CD4-positive, alpha-beta memory T cell (primary cell): ENCODE data around the gene FMN1. TPM values are rescaled to one million over a fixed set of nuclear protein-coding genes. Genes with fewer than 3 reads are reported as not detected.
"Not testable (repeated sequence)": the region's sequence is repeated elsewhere in the genome, so short reads cannot be mapped to it uniquely, and the experiment has no call there.

ENCODE experiments used
- CTCF ChIA-PET: fragments of 350-600 bp; sonication (Branson Sonifier 250); formaldehyde crosslinking; loops from one replicate; lab custom pipeline; 2021; ENCODE audit warnings: inconsistent platforms; ENCODE audit not compliant: partially characterized antibody; lab: Charles Lee
- POLR2A ChIA-PET: fragments of 350-600 bp; sonication (Branson Sonifier 250); formaldehyde crosslinking; loops from one replicate; lab custom pipeline; 2021; ENCODE audit not compliant: partially characterized antibody; lab: Charles Lee
- DNase-seq, 5 donors: peaks; one replicate each; pipeline versions ENCODE4 v3.0.0 to v3.0.0-alpha.2; 2020 to 2022; ENCODE audit warnings: mixed read lengths in 1 of 5
- H3K27ac ChIP-seq: one replicate; pipeline ENCODE4 v1.7.0; 2013; ENCODE audit warnings: low read depth, low read length
- H3K27me3 ChIP-seq: 2 replicates; pipeline ENCODE4 v1.7.0; 2013; ENCODE audit warnings: mild to moderate bottlenecking, low read length, moderate library complexity; ENCODE audit not compliant: insufficient read depth
- H3K36me3 ChIP-seq: 2 replicates; pipeline ENCODE4 v1.7.0; 2013; ENCODE audit warnings: mild to moderate bottlenecking, low read length, moderate library complexity; ENCODE audit not compliant: insufficient read depth
- H3K4me1 ChIP-seq: 2 replicates; pipeline ENCODE4 v1.7.0; 2013; ENCODE audit warnings: mild to moderate bottlenecking, low read length, moderate library complexity; ENCODE audit not compliant: insufficient read depth
- H3K4me3 ChIP-seq, 2 donors: one replicate each; pipeline ENCODE4 v1.7.0; 2013; ENCODE audit warnings: low read length in 2 of 2, mild to moderate bottlenecking in 1 of 2
- H3K9me3 ChIP-seq, 2 donors: one replicate each; pipeline ENCODE4 v1.7.0; 2013; ENCODE audit warnings: low read length in 2 of 2, control low read depth in 1 of 2; ENCODE audit not compliant: control insufficient read depth in 1 of 2
- H3K27ac Mint-ChIP-seq, 7 donors: one replicate each; pipeline ENCODE4 v1.8.0; 2020 to 2021; ENCODE audit warnings: mixed read lengths in 7 of 7, mild to moderate bottlenecking in 6 of 7, inconsistent platforms in 3 of 7, moderate library complexity in 3 of 7
- H3K27me3 Mint-ChIP-seq, 2 donors: one replicate each; pipeline ENCODE4 v1.8.0; 2020 to 2021; ENCODE audit warnings: mixed read lengths in 2 of 2
- H3K36me3 Mint-ChIP-seq, 2 donors: one replicate each; pipeline ENCODE4 v1.8.0; 2020 to 2021; ENCODE audit warnings: mixed read lengths in 2 of 2, inconsistent platforms in 1 of 2, mild to moderate bottlenecking in 1 of 2
- H3K4me1 Mint-ChIP-seq, 4 donors: one replicate each; pipeline ENCODE4 v1.8.0; 2020 to 2021; ENCODE audit warnings: mixed read lengths in 4 of 4, mild to moderate bottlenecking in 1 of 4
- H3K4me3 Mint-ChIP-seq, 8 donors: one replicate each; pipeline ENCODE4 v1.8.0; 2020 to 2021; ENCODE audit warnings: mixed read lengths in 8 of 8, mild to moderate bottlenecking in 7 of 8, moderate library complexity in 6 of 8, inconsistent platforms in 3 of 8
- H3K9me3 Mint-ChIP-seq, 8 donors: one replicate each; pipeline ENCODE4 v1.8.0; 2020 to 2021; ENCODE audit warnings: mixed read lengths in 8 of 8, mild to moderate bottlenecking in 5 of 8, inconsistent platforms in 3 of 8, moderate library complexity in 1 of 8
- intact Hi-C: fragments of 100-400 bp; cut with micrococcal nuclease; formaldehyde crosslinking; loops from one replicate; pipeline ENCODE4 v1.15.1; 2023
- polyA plus RNA-seq, 2 donors: library from polyadenylated mRNA; unstranded; fragments of 300-500 nt; fragmentation: Illumina TruSeq; gene quantifications; one replicate each; pipeline ENCODE4 v1.2.3, GENCODE V29; 2021
- total RNA-seq, 2 experiments: library from RNA; stranded (reverse); gene quantifications; one replicate each; pipeline ENCODE4 v1.2.3, GENCODE V29; 2021

The FMN1 gene
- total and polyA plus RNA-seq, 4 experiments from 2014 or later = 0.02 to 0.84 (median 0.38) TPM

- no peak for DNase-seq
- Mint-ChIP-seq H3K9me3 (peaks cover 0 to 2% (median 0%) of the 10 kb centered on the region in 8 donors), H3K27ac (no peak overlapping the region), H3K27me3 (no peaks in the 10 kb centered on the region), H3K4me3 (no peak overlapping the region), H3K36me3 (no peaks in the 10 kb centered on the region), H3K4me1 (peaks cover 0 to 24% (median 0%) of the 10 kb centered on the region in 4 donors)
- Histone ChIP-seq H3K27ac (no peak overlapping the region), H3K36me3 (no peaks in the 10 kb centered on the region), H3K4me3 (no peak overlapping the region), H3K4me1 (no peaks in the 10 kb centered on the region), H3K9me3 (no peaks in the 10 kb centered on the region), H3K27me3 (no peaks in the 10 kb centered on the region)
- intact Hi-C loops = no loop called here
- ChIA-PET CTCF (no interaction called here), POLR2A (no interaction called here)
Observed at GRCh38 chr15:32951736-32952464, 242.6 kb downstream of the FMN1 start.

DNA sequence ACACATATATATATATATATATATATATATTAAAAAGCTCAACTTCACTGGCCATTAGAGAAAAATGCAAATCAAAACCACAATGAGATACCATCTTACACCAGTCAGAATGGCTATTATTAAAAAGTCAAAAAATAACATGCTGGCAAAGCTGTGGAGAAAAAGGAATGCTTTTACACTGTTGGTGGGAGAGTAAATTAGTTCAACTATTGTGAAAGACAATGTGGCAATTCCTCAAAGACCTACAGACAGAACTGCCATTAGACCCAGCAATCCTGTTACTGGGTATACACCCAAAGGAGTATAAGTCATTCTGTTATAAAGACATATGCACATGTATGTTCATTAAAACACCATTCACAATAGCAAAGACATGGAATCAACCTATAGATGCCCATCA is 244.5 kb downstream of the FMN1 start:
- H3K27ac Mint-ChIP-seq, H3K4me3 ChIP-seq, H3K27me3 Mint-ChIP-seq, H3K9me3 Mint-ChIP-seq, H3K36me3 Mint-ChIP-seq, H3K4me3 Mint-ChIP-seq, intact Hi-C loops, H3K27me3 ChIP-seq, DNase-seq, H3K27ac ChIP-seq, H3K4me1 ChIP-seq, H3K36me3 ChIP-seq, CTCF ChIA-PET, H3K9me3 ChIP-seq, POLR2A ChIA-PET: not testable (repeated sequence)
- peaks cover 0 to 23% (median 0%) of the 10 kb centered on the region in 4 donors for H3K4me1 Mint-ChIP-seq

- Mint-ChIP-seq H3K4me3 (no peak overlapping the region), H3K9me3 (peaks cover 0 to 2% (median 0%) of the 10 kb centered on the region in 8 donors), H3K27ac (no peak overlapping the region), H3K27me3 (no peaks in the 10 kb centered on the region), H3K4me1 (peaks cover 0 to 4% (median 0%) of the 10 kb centered on the region in 4 donors), H3K36me3 (no peaks in the 10 kb centered on the region)
- DNase-seq = no peak
- no peaks in the 10 kb centered on the region for H3K4me1 ChIP-seq
- no peak overlapping the region for H3K4me3 ChIP-seq
- no peak overlapping the region for H3K27ac ChIP-seq
- no peaks in the 10 kb centered on the region for H3K36me3 ChIP-seq
- intact Hi-C loops = no loop called here
- H3K9me3 ChIP-seq = no peaks in the 10 kb centered on the region
- ChIA-PET POLR2A (no interaction called here), CTCF (interaction anchor here (0.6 to 0.8 kb wide), 2 partner anchors 12 to 50 kb away, joined by 3 read pairs; no protein-coding TSS in a partner anchor)
- H3K27me3 ChIP-seq = no peaks in the 10 kb centered on the region
Observed at GRCh38 chr15:32946210-32946609, 248.3 kb downstream of the FMN1 start.

DNA sequence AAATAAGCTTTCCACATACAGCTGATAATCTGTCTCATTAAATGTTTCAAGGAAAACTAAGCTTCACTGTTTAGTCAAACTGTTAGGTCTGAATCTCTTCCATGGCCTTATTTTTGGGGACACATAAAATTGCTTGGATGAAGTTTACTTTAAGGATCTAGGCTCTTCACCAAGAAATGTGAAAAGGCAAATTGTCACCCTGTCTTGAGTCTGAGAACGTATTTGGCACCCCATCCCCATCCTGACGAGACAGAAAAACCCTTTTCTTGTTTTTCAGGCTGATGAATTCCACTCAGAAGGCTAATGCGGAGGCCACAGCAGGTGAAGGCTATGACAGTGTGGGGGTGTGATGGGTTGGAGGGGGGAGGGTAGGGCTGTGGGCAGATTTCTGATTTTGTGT is 250.1 kb downstream of the FMN1 start:
- H3K9me3 ChIP-seq = no peaks in the 10 kb centered on the region
- H3K36me3 ChIP-seq = no peaks in the 10 kb centered on the region
- no peaks in the 10 kb centered on the region for H3K4me1 ChIP-seq
- H3K4me1 Mint-ChIP-seq = peaks cover 0 to 4% (median 0%) of the 10 kb centered on the region in 4 donors
- ChIA-PET CTCF (no interaction called here), POLR2A (no interaction called here)
- H3K27ac ChIP-seq = no peak overlapping the region
- peaks cover 0 to 2% (median 0%) of the 10 kb centered on the region in 8 donors for H3K9me3 Mint-ChIP-seq
- H3K4me3 ChIP-seq = no peak overlapping the region
- DNase-seq = no peak
- H3K36me3 Mint-ChIP-seq = no peaks in the 10 kb centered on the region
- no peak overlapping the region for H3K4me3 Mint-ChIP-seq
- no peaks in the 10 kb centered on the region for H3K27me3 ChIP-seq
- no peak overlapping the region for H3K27ac Mint-ChIP-seq
- H3K27me3 Mint-ChIP-seq = peaks cover 0 to 3% of the 10 kb centered on the region in 2 donors
- intact Hi-C loops = no loop called here

GRCh38 chr15:32943711-32944110 is 250.8 kb downstream of the FMN1 start:
- Histone ChIP-seq H3K27me3 (no peaks in the 10 kb centered on the region), H3K4me3 (no peak overlapping the region), H3K9me3 (no peaks in the 10 kb centered on the region), H3K27ac (no peak overlapping the region), H3K36me3 (no peaks in the 10 kb centered on the region), H3K4me1 (no peaks in the 10 kb centered on the region)
- Mint-ChIP-seq H3K9me3 (peaks cover 0 to 2% (median 0%) of the 10 kb centered on the region in 8 donors), H3K27ac (no peak overlapping the region), H3K27me3 (peaks cover 0 to 3% of the 10 kb centered on the region in 2 donors), H3K4me3 (no peak overlapping the region), H3K36me3 (no peaks in the 10 kb centered on the region), H3K4me1 (peaks cover 0 to 4% (median 0%) of the 10 kb centered on the region in 4 donors)
- POLR2A ChIA-PET = no interaction called here
- CTCF ChIA-PET = no interaction called here
- no peak for DNase-seq
- intact Hi-C loops = no loop called here

GRCh38 chr15:32942401-32942841 is 252.1 kb downstream of the FMN1 start:
- DNase-seq = no peak
- POLR2A ChIA-PET = no interaction called here
- no peaks in the 10 kb centered on the region for H3K9me3 ChIP-seq
- peaks cover 0 to 5% (median 2%) of the 10 kb centered on the region in 8 donors for H3K9me3 Mint-ChIP-seq
- CTCF ChIA-PET = no interaction called here
- H3K4me1 ChIP-seq = no peaks in the 10 kb centered on the region
- no peaks in the 10 kb centered on the region for H3K36me3 Mint-ChIP-seq
- H3K27ac Mint-ChIP-seq = no peak overlapping the region
- H3K27me3 Mint-ChIP-seq = peaks cover 5% of the 10 kb centered on the region in 2 donors
- H3K36me3 ChIP-seq = no peaks in the 10 kb centered on the region
- peaks cover 0 to 4% (median 0%) of the 10 kb centered on the region in 4 donors for H3K4me1 Mint-ChIP-seq
- H3K27ac ChIP-seq = no peak overlapping the region
- intact Hi-C loops = no loop called here
- H3K4me3 Mint-ChIP-seq = no peak overlapping the region
- H3K27me3 ChIP-seq = no peaks in the 10 kb centered on the region
- no peak overlapping the region for H3K4me3 ChIP-seq

GRCh38 chr15:32941823-32942222 is 252.7 kb downstream of the FMN1 start:
- Mint-ChIP-seq H3K4me3 (no peak overlapping the region), H3K36me3 (no peaks in the 10 kb centered on the region), H3K4me1 (peaks cover 0 to 4% (median 0%) of the 10 kb centered on the region in 4 donors), H3K27me3 (peaks cover 5 to 7% of the 10 kb centered on the region in 2 donors), H3K27ac (no peak overlapping the region), H3K9me3 (peaks cover 0 to 6% (median 2%) of the 10 kb centered on the region in 8 donors)
- ChIA-PET CTCF (no interaction called here), POLR2A (no interaction called here)
- Histone ChIP-seq H3K4me3 (no peak overlapping the region), H3K4me1 (no peaks in the 10 kb centered on the region), H3K27me3 (no peaks in the 10 kb centered on the region), H3K36me3 (no peaks in the 10 kb centered on the region), H3K9me3 (no peaks in the 10 kb centered on the region), H3K27ac (no peak overlapping the region)
- DNase-seq = no peak
- intact Hi-C loops = no loop called here
